ENCODE measurements around the gene AAMP.

- TF ChIP-seq CTCF (IDR thresholded peaks at IDR 0.05; ENCODE audit: low read depth, low read length, missing input control) (no peak), TAF1 (conservative IDR thresholded peaks at IDR 0.05) (no peak), JUND (IDR thresholded peaks at IDR 0.05) (no peak), ZBTB33 (IDR thresholded peaks at IDR 0.05) (no peak), RAD21 (IDR thresholded peaks at IDR 0.05) (no peak), EGR1 (IDR thresholded peaks at IDR 0.05; ENCODE audit: low read depth in 2 of 2) (no peak), REST (IDR thresholded peaks at IDR 0.05) (no peak), YY1 (IDR thresholded peaks at IDR 0.05) (no peak), GABPA (IDR thresholded peaks at IDR 0.05 in 1 of 2, conservative IDR thresholded peaks at IDR 0.05 in 1 of 2) (no peak), MAX (IDR thresholded peaks at IDR 0.05) (no peak), ATF3 (IDR thresholded peaks at IDR 0.05) (no peak)
Observed at GRCh38 chr2:218290316-218291261, 20.7 kb upstream of the AAMP start.
